ENCODE results near the gene OSM.
A peak's percentile ranks its signal among the peaks of the same experiment; 100 is the strongest.

OSM gene

DNA sequence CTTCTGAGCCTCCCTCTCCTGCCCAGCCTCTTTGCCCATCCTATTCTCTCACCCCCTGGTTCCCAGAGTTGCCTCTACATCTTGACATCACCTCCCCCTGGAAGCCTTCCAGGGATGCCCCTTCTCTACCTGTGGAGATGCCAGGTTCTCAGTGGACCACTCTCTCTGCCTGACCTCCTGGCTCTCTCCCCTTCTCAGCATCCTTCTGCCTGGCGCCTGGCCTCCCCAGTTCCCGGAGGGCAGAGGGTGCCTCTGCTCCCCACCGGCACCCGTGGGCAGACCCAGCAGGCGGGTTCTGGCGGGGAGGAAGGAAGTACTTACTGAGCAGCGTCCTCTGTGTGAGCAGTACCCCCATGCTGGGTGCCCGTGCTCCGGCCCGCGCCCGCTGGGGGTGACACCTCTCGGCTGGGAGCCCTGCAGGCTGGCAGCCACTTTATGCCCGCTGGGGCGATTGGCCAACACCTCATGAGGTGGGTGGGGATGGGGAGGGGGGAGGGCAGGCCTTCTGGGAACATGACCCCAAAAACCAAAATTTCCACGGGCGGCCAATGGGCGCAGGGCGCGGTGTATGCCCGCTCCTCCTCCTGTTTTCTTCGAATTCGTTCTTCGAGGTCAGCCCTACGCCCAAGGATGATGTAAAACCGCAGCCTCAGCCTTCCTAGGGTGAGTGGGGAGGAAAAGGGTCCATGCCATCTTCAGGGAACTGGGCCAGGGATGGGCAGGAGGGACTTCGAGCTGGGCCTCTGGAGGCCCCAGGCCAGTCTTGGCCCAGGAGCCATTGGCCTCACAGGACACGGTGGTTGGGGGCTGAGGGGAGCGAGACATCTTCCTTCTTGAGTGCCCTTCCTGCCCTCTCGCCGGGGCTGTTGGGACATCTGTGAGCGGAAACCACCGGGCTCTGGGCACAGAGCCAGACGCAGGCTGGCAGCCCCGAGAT lies at the start of gene OSM:
TSS of gene OSM (minus strand) at position 407 of the 937 bp plus-strand sequence. CDS start at position 355, 52 bp downstream.
- H3K36me3 Mint-ChIP-seq, result no peaks in the 10 kb centered on the region
- no peaks in the 10 kb centered on the region for H3K9me3 Mint-ChIP-seq (ENCODE audit: low read depth)
- peak within 1 kb of the TSS; percentile 95 for H3K4me3 Mint-ChIP-seq
- no peaks in the 10 kb centered on the region for H3K27me3 Mint-ChIP-seq
- H3K27ac Mint-ChIP-seq, result peak within 1 kb of the TSS; percentile 100
- peaks cover 33% of the 10 kb centered on the region for H3K4me1 Mint-ChIP-seq (ENCODE audit: low read depth)

DNA sequence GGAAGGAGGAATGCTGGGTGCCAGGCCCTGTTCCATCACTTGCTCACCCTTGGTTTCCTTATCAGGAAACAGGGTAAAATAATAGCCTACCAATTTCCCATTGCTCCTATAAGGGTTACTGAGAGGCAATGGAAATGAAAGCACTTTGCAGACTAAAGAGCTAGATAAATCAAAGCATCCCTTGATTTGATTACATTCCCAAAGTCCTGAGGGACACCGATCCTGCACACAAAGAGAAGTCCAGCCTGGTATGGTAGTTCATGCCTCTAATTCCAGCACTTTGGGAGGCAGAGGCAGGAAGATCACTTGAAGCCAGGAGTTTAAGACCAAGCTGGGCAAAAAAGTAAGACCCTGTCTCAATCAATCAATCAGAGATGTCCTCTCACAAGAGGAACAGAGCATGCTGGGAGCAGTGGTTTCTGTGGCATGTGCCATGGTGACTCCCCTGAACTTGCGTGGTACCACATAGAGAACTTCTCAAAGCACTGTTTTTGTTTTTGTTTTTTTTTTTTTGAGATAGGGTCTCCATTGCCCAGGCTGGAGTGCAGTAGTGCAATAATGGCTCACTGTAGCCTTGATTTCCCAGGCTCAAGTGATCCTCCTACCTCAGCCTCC lies 49.4 kb upstream of the OSM start:
- Mint-ChIP-seq H3K36me3 (peaks cover 2% of the 10 kb centered on the region), H3K27ac (peak overlapping the region; percentile 90)

DNA sequence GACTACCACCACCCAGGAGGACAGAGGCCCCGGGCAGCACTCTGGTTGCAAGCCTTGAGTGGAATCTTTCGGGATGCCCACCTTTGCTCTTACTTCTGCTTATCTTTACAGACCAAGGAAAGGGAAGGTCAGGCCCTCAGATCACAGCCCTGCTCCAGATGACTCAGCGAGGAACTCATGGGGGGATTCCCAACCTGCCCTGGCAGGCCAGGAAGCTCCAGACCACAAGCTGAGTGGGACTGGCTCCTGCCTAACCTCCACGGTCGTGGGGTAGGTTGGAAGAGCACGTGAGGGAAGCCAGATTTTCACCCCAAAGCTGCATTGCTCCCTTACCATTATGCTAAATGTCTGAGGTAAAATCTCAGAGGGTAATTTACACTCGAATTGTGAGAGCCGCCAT lies 48.3 kb upstream of the OSM start:
- H3K27ac Mint-ChIP-seq, result peak overlapping the region; percentile 90
- H3K36me3 Mint-ChIP-seq, result no peaks in the 10 kb centered on the region
- peaks cover 97% of the 10 kb centered on the region for H3K4me1 Mint-ChIP-seq (ENCODE audit: low read depth)
- H3K9me3 Mint-ChIP-seq (ENCODE audit: low read depth), result no peaks in the 10 kb centered on the region
- H3K27me3 Mint-ChIP-seq, result no peaks in the 10 kb centered on the region
- peak overlapping the region; percentile 62 for H3K4me3 Mint-ChIP-seq

More for the DNA sequence above, 49.4 kb upstream of the OSM start:
- no peaks in the 10 kb centered on the region for H3K9me3 Mint-ChIP-seq (ENCODE audit: low read depth)
- peak overlapping the region; percentile 52 for H3K4me3 Mint-ChIP-seq
- peaks cover 97% of the 10 kb centered on the region for H3K4me1 Mint-ChIP-seq (ENCODE audit: low read depth)
- H3K27me3 Mint-ChIP-seq, result no peaks in the 10 kb centered on the region

DNA sequence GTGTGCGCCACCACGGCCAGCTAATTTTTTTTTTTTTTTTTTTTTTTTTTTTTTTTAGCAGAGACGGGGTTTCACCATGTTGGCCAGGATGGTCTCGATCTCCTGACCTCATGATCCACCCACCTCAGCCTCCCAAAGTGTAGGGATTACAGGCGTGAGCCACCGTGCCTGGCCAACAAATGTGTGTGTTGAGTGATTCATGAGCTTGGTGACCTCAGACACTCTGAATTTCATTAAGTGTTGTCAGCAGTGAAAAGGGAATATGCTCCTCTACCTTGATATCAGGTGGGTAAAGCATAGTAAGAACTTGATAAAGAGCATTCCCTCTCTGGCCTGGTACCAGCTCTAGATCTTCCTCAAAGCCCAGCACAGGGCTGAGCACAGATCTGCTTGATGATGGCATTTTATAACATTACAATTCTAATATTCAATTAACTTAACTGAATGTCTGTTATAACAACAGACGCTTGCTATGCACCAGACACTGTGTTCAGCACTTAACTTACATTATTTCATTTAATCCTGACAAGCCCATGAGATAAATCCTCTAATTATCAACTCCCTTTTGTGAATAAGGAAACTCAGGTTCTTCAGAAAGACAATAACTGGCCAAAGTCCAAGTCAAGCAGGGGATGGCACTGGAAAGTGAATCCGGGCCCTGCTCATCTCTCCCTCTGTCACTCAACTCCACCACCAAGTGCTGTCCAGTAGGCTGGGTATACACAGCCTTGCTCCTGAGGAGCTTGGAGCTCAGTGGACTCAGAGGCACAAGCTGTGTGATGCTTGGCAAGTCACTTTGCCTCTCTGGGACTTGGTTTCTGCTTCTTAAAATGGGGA lies 47.1 kb upstream of the OSM start:
- peak overlapping the region; percentile 90 for H3K27ac Mint-ChIP-seq
- H3K9me3 Mint-ChIP-seq (ENCODE audit: low read depth), result no peaks in the 10 kb centered on the region
- no peaks in the 10 kb centered on the region for H3K36me3 Mint-ChIP-seq
- H3K4me1 Mint-ChIP-seq (ENCODE audit: low read depth), result peaks cover 97% of the 10 kb centered on the region
- no peaks in the 10 kb centered on the region for H3K27me3 Mint-ChIP-seq
- H3K4me3 Mint-ChIP-seq, result peak overlapping the region; percentile 46

DNA sequence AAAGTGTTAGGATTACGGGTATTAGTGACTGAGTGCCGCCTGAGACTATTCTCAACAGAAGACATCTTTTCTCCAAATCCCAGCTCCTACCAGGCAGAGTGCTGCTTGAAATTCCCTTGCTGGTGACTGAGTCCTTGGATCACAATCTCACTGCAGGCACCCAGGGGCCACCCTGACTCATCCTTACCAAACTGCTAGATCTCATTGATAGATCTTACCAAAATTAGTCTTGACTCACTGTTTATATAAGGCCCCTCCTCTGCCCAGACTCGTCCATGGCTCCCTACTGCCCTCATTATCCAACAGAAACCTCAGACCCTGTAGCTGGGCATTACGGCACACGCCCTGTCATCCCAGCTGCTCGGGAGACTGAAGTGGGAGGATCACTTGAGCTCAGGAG lies 45.4 kb upstream of the OSM start:
- Mint-ChIP-seq H3K4me1 (ENCODE audit: low read depth) (peaks cover 95% of the 10 kb centered on the region), H3K27me3 (no peaks in the 10 kb centered on the region), H3K9me3 (ENCODE audit: low read depth) (no peaks in the 10 kb centered on the region), H3K27ac (peak overlapping the region; percentile 87), H3K4me3 (peak overlapping the region; percentile 56), H3K36me3 (no peaks in the 10 kb centered on the region)

DNA sequence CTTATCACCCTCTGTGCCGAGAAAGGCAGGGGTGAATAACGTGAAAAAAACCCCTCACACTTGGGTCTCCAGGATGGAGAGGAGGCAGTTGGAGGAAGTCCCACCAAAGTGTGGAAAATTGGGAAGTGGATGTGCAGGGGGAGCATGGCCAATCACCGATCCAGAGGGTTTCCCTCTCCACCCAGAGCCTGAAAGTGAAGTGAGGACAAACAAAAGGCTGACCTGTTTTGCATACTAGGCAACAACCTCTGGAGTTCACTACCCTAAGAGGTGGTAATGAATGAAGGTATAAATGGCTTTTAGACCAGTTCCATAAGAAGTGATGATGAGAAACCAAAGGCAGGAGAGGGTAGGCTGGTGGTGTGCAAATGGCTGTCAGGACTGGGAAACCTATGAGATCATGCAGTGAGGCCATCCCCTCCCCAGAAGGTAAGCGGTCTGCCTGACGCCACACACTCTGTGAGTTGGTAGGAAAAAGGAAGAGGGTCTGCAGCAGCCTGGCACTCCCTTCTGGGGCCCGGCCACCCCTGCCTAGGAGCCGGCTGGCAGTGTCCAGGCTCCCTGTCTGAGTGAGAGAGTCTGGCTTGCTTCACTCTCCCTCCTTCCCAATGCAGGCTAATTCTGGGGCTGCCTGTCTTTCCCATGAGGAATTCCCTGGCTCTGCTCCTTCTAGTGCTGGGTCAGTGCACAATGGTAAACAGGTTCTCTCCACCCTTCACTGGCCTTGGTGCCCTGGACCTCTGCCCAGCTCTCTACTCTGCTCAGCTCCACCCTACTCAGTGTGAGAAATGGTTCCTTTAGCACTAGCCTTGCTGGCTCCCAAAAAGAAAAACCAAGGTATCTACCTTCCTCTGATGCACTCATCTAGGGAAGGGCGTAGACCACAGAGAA lies 44.5 kb upstream of the OSM start:
- Mint-ChIP-seq H3K27me3 (no peaks in the 10 kb centered on the region), H3K4me1 (ENCODE audit: low read depth) (peaks cover 95% of the 10 kb centered on the region), H3K9me3 (ENCODE audit: low read depth) (no peaks in the 10 kb centered on the region), H3K36me3 (no peaks in the 10 kb centered on the region), H3K4me3 (peak overlapping the region; percentile 76), H3K27ac (peak overlapping the region; percentile 87)

- Mint-ChIP-seq H3K27ac (peak overlapping the region; percentile 87), H3K4me1 (ENCODE audit: low read depth) (peaks cover 95% of the 10 kb centered on the region), H3K27me3 (no peaks in the 10 kb centered on the region), H3K36me3 (no peaks in the 10 kb centered on the region), H3K4me3 (peak overlapping the region; percentile 76), H3K9me3 (ENCODE audit: low read depth) (no peaks in the 10 kb centered on the region)
These were observed 43.5 kb upstream of the OSM start for GRCh38 chr22:30309951-30310741.

- Mint-ChIP-seq H3K4me3 (peak overlapping the region; percentile 21), H3K27ac (peak overlapping the region; percentile 87), H3K36me3 (no peaks in the 10 kb centered on the region), H3K4me1 (ENCODE audit: low read depth) (peaks cover 95% of the 10 kb centered on the region), H3K27me3 (no peaks in the 10 kb centered on the region), H3K9me3 (ENCODE audit: low read depth) (no peaks in the 10 kb centered on the region)
These were observed 42.0 kb upstream of the OSM start for GRCh38 chr22:30308518-30309230.

DNA sequence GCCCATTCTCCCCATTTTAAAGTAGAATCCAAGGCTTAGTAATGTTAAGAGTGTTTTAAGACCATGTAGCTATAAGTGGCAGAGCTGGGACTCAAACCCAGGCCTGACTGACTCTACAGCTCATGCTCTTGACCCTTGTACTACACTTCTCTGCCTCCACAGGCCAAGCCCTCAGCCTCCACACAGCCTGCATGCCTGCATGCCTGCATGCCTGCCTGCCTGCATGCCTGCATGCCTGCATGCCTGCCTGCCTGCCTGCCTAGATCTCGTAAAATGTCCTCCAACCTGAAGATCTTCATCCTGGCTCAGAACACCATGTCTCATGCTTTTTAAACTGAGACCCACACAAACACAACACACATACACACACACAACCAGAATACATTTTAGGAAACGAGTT lies 41.4 kb upstream of the OSM start:
- H3K27me3 Mint-ChIP-seq, result no peaks in the 10 kb centered on the region
- no peaks in the 10 kb centered on the region for H3K9me3 Mint-ChIP-seq (ENCODE audit: low read depth)
- no peaks in the 10 kb centered on the region for H3K36me3 Mint-ChIP-seq
- peaks cover 98% of the 10 kb centered on the region for H3K4me1 Mint-ChIP-seq (ENCODE audit: low read depth)
- peak overlapping the region; percentile 87 for H3K27ac Mint-ChIP-seq
- peak overlapping the region; percentile 21 for H3K4me3 Mint-ChIP-seq

GRCh38 chr22:30307041-30307574 lies 40.5 kb upstream of the OSM start:
- Mint-ChIP-seq H3K9me3 (ENCODE audit: low read depth) (no peaks in the 10 kb centered on the region), H3K27me3 (no peaks in the 10 kb centered on the region), H3K4me1 (ENCODE audit: low read depth) (peaks cover 98% of the 10 kb centered on the region), H3K4me3 (peak overlapping the region; percentile 60), H3K27ac (peak overlapping the region; percentile 87), H3K36me3 (no peaks in the 10 kb centered on the region)

- no peaks in the 10 kb centered on the region for H3K36me3 Mint-ChIP-seq
- peaks cover 98% of the 10 kb centered on the region for H3K4me1 Mint-ChIP-seq (ENCODE audit: low read depth)
- no peaks in the 10 kb centered on the region for H3K9me3 Mint-ChIP-seq (ENCODE audit: low read depth)
- peak overlapping the region; percentile 60 for H3K4me3 Mint-ChIP-seq
- peak overlapping the region; percentile 87 for H3K27ac Mint-ChIP-seq
- no peaks in the 10 kb centered on the region for H3K27me3 Mint-ChIP-seq
These were observed 40.0 kb upstream of the OSM start for GRCh38 chr22:30306627-30307011.

GRCh38 chr22:30305906-30306626 lies 39.4 kb upstream of the OSM start:
- Mint-ChIP-seq H3K4me1 (ENCODE audit: low read depth) (peaks cover 98% of the 10 kb centered on the region), H3K9me3 (ENCODE audit: low read depth) (no peaks in the 10 kb centered on the region), H3K27ac (peak overlapping the region; percentile 87), H3K36me3 (no peaks in the 10 kb centered on the region), H3K4me3 (peak overlapping the region; percentile 60), H3K27me3 (no peaks in the 10 kb centered on the region)
